ENCODE results near the gene EPHA8.

Gene EPHA8

DNA sequence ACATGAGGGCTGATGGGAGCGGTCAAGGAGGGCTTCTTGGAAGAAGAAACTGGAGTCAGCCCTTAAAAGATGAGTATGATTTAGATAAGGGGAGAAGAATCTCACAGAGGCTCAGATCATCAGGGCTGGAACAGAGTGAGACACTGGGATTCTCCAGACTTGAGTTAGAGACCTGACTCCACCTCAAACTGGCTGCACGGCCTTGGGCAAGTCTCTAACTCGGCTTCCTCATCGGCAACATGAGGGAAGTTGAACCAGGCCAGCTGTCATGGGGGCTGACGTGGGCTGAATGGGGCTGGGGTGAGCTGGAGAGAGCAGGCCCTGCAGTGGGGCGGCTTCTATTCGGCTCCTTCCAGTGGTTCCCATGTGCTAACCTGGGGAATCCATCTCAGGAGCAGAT, 82.6 kb downstream of the EPHA8 start:
- no peak for DNase-seq (ENCODE audit: low read depth, low spot score)

DNA sequence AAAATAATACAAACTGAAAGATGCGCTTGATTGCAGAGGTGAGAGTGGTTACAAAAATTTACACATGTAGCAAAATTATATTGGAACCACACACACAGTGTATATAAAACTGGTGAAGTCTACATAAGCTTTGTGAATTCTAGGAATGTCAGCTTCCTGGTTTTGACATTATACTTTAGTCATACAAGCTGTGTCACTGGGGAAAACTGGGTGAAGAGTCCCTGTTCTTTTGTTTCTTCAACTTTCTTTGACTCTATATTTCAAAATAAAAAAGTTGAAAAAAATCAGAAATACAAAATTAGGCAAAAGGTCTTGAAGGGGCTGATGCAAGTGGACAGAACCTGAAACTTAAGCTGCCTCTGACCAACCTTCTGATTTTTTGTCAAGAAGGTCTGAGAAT, 83.1 kb downstream of the EPHA8 start:
- DNase-seq (ENCODE audit: low read depth, low spot score), result no peak

DNA sequence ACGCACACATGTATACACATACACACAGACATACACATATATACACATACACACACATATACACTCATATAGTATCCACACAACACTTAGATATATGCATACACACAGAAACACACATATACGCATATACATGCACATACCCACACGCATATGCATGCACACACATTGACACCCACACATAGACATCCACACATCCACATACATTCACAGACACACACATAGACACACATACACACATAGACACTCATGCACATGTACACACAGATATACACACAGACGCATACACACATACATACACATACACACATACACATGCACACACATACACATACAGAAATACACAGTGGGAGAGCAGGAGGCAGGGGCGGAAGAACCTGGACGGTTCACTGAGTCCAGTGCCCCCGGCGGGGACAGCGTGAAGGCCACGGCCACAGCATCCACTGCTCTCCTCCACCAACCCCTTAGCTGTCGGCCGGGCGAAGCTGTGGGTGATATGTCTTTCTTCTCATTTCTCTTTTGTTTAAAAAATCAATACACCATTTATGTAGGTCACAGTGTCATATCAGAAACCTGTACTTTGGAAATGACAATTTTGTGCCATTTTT, 86.9 kb downstream of the EPHA8 start:
- DNase-seq (ENCODE audit: low read depth, low spot score), result no peak

DNA sequence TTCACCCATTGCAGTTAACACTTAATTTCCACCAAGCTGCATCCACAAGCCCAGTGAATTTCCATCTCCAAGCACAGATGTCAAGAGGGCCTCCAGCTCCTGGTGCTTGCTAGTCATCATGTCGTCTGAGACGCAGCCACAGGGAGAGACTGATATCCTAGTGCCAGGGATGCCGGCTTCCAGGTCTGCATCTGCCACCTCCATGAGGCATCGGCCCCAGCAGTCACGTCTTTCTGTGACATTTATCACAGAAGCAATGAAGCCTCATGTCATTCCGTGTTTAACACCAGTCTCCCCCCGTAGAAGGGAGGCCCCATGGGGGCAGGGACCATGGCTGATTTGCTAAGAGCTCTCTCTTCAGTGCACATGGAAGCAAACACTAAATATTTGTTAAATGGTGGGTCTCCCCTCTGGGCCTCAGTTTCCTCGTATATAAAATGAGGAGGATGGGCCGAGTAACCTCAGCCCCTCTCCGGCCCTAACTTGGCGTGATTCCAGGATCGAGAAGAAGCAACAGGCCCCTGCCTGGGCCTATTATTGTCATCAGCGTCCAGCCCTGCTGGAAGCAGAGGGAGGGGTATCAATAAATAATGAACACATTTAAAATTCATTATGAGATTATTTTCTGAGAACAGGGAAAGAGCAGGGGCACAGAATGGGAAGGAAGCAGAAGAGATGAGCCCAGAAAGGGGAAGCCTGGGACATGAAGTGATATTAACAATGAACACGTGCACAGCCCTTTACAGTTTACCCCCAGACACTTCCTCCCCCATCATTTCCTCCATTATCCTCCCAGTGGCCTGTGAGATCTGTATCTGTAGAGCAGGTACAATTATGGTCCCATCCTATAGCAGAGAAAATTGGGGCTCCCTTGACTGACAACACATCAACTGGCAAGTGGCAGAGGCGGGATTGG, 88.9 kb downstream of the EPHA8 start:
- no peak for DNase-seq (ENCODE audit: low read depth, low spot score)

DNA sequence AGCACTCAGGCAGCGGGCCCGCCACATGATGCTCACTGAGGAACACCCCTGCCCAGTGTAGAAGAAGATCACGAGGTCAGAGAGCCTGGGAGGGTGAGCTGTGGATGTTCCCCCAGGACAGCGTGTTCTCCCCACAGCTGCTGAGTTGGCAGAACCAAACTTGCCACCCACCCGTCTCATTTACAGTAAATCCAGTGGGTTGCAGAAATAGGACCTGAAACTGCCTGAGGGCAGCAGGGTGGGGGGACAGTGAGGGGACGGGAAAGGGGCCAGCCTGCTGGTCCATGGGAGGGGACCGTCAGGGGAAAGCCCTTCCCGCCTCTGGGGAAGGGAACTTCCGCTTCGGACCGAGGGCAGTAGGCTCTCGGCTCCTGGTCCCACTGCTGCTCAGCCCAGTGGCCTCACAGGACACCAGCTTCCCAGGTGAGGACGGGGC, 89.6 kb downstream of the EPHA8 start, which contains the start of gene C1QB:
C1QB (plus strand) TSS at position 356 of the 436 bp plus-strand sequence. CDS start 6,227 bp downstream, outside the sequence.
- no peak for DNase-seq (ENCODE audit: low read depth, low spot score)
